Measurements from ENCODE around the gene SHANK1. TPM values are rescaled to one million over a fixed set of nuclear protein-coding genes. Genes with fewer than 3 reads are reported as not detected.

The SHANK1 gene
- total and polyA plus RNA-seq, 4 donors: 0.06 to 0.28 (median 0.17) TPM; not detected in 1

DNA sequence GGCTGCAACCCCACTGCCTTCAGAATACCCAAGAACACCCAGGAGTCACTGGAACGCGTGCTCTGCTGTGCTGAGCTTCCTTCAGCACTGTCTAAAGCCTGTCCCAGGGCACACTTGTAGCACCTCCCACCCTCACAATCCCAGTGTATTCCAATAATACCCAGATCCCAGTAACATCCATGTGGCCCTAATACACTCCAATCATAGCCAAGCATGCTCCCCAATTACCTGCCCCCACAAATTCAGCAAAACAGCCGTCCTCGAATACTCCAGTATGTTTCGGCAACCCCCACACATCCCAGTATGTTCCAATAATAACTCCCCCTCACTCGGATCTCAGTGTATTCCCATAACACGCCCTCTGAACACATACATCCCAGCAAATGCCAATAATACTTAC is 29.2 kb downstream of the SHANK1 start:
- Histone ChIP-seq H3K9ac (ENCODE audit: low read depth in 1 of 2, low read length in 2 of 2) (no peak overlapping the region), H3K36me3 (ENCODE audit: control insufficient read depth in 4 of 4, insufficient read depth in 3 of 4, low read depth in 1 of 4, low read length in 3 of 4) (no peaks in the 10 kb centered on the region), H3K27ac (ENCODE audit: low read depth in 1 of 2, low read length in 2 of 2) (no peak overlapping the region), H3K27me3 (ENCODE audit: control insufficient read depth in 4 of 4, insufficient read depth in 4 of 4, low read length in 3 of 4) (peaks cover 0 to 14% (median 3%) of the 10 kb centered on the region in 4 donors), H3K4me1 (ENCODE audit: control insufficient read depth in 4 of 4, insufficient read depth in 4 of 4, low read length in 3 of 4) (no peaks in the 10 kb centered on the region), H3K4me3 (ENCODE audit: low read depth in 1 of 3, low read length in 3 of 3) (no peak overlapping the region), H3K9me3 (ENCODE audit: control insufficient read depth in 4 of 4, low read length in 3 of 4) (no peaks in the 10 kb centered on the region)
- WGBS: 73% methylated on average over 7 of the region's 7 CpGs
- DNase-seq (ENCODE audit: low spot score): no peak
- TF ChIP-seq FOXA1 (IDR thresholded peaks at IDR 0.05): no peak
- TF ChIP-seq TAF1 (conservative IDR thresholded peaks at IDR 0.05): no peak
- TF ChIP-seq HNF4A (conservative IDR thresholded peaks at IDR 0.05): no peak
- TF ChIP-seq MAX (IDR thresholded peaks at IDR 0.05): no peak
- TF ChIP-seq GABPA (IDR thresholded peaks at IDR 0.05 in 1 of 2, conservative IDR thresholded peaks at IDR 0.05 in 1 of 2): no peak
- TF ChIP-seq SP1 (IDR thresholded peaks at IDR 0.05): no peak
- TF ChIP-seq RAD21 (IDR thresholded peaks at IDR 0.05): no peak

DNA sequence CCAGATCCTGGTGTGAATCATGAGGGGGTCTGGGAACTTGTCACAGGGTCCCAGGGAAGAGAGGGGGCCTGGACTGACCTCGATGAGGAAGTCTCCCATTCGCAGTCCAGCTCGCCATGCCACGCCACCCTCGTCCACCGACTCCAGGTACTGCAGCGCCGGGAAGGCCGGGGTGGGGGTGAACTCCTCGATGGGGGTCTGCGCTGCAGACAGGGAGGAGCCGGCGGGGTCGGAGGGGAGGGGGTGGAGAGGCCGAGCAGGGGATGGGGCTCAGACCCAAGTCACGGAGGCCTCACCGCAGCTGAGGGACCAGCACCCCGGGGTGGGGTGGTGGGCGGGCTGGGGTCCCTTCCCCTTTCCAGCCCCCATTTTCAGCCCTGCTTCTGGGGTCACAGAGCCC is 30.8 kb downstream of the SHANK1 start:
- peaks cover 0 to 14% (median 3%) of the 10 kb centered on the region in 4 donors for H3K27me3 ChIP-seq (ENCODE audit: control insufficient read depth in 4 of 4, insufficient read depth in 4 of 4, low read length in 3 of 4)
- no peak overlapping the region for H3K27ac ChIP-seq (ENCODE audit: low read depth in 1 of 2, low read length in 2 of 2)
- no peaks in the 10 kb centered on the region for H3K9me3 ChIP-seq (ENCODE audit: control insufficient read depth in 4 of 4, low read length in 3 of 4)
- no peaks in the 10 kb centered on the region for H3K4me1 ChIP-seq (ENCODE audit: control insufficient read depth in 4 of 4, insufficient read depth in 4 of 4, low read length in 3 of 4)
- no peak overlapping the region for H3K9ac ChIP-seq (ENCODE audit: low read depth in 1 of 2, low read length in 2 of 2)
- no peak overlapping the region for H3K4me3 ChIP-seq (ENCODE audit: low read depth in 1 of 3, low read length in 3 of 3)
- no peaks in the 10 kb centered on the region for H3K36me3 ChIP-seq (ENCODE audit: control insufficient read depth in 4 of 4, insufficient read depth in 3 of 4, low read depth in 1 of 4, low read length in 3 of 4)
- WGBS: 61% methylated on average over 19 of the region's 19 CpGs
- TF ChIP-seq, protein P1, sequence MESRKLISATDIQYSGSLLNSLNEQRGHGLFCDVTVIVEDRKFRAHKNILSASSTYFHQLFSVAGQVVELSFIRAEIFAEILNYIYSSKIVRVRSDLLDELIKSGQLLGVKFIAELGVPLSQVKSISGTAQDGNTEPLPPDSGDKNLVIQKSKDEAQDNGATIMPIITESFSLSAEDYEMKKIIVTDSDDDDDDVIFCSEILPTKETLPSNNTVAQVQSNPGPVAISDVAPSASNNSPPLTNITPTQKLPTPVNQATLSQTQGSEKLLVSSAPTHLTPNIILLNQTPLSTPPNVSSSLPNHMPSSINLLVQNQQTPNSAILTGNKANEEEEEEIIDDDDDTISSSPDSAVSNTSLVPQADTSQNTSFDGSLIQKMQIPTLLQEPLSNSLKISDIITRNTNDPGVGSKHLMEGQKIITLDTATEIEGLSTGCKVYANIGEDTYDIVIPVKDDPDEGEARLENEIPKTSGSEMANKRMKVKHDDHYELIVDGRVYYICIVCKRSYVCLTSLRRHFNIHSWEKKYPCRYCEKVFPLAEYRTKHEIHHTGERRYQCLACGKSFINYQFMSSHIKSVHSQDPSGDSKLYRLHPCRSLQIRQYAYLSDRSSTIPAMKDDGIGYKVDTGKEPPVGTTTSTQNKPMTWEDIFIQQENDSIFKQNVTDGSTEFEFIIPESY (IDR thresholded peaks at IDR 0.05): no peak
- TF ChIP-seq EGR1 (IDR thresholded peaks at IDR 0.05; ENCODE audit: low read depth in 2 of 2) (no peak), TAF1 (conservative IDR thresholded peaks at IDR 0.05) (no peak), SP1 (IDR thresholded peaks at IDR 0.05) (no peak), JUND (IDR thresholded peaks at IDR 0.05) (no peak), MAX (IDR thresholded peaks at IDR 0.05) (no peak), FOXA2 (IDR thresholded peaks at IDR 0.05) (no peak), FOXA1 (IDR thresholded peaks at IDR 0.05) (no peak), HNF4A (conservative IDR thresholded peaks at IDR 0.05) (no peak), NR2F2 (IDR thresholded peaks at IDR 0.05) (no peak), GABPA (IDR thresholded peaks at IDR 0.05 in 1 of 2, conservative IDR thresholded peaks at IDR 0.05 in 1 of 2) (no peak), HNF4G (IDR thresholded peaks at IDR 0.05) (no peak), REST (IDR thresholded peaks at IDR 0.05) (no peak), RXRA (IDR thresholded peaks at IDR 0.05) (no peak), RAD21 (IDR thresholded peaks at IDR 0.05) (no peak), YY1 (IDR thresholded peaks at IDR 0.05) (no peak)
- TF ChIP-seq, protein P2, sequence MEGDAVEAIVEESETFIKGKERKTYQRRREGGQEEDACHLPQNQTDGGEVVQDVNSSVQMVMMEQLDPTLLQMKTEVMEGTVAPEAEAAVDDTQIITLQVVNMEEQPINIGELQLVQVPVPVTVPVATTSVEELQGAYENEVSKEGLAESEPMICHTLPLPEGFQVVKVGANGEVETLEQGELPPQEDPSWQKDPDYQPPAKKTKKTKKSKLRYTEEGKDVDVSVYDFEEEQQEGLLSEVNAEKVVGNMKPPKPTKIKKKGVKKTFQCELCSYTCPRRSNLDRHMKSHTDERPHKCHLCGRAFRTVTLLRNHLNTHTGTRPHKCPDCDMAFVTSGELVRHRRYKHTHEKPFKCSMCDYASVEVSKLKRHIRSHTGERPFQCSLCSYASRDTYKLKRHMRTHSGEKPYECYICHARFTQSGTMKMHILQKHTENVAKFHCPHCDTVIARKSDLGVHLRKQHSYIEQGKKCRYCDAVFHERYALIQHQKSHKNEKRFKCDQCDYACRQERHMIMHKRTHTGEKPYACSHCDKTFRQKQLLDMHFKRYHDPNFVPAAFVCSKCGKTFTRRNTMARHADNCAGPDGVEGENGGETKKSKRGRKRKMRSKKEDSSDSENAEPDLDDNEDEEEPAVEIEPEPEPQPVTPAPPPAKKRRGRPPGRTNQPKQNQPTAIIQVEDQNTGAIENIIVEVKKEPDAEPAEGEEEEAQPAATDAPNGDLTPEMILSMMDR (IDR thresholded peaks at IDR 0.05; ENCODE audit: low read depth, low read length, missing input control): no peak
- TF ChIP-seq, protein P3, sequence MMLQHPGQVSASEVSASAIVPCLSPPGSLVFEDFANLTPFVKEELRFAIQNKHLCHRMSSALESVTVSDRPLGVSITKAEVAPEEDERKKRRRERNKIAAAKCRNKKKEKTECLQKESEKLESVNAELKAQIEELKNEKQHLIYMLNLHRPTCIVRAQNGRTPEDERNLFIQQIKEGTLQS (IDR thresholded peaks at IDR 0.05): no peak
- no peak for DNase-seq (ENCODE audit: low spot score)

Measured in liver (tissue), 9 donors.